Sigmoid colon (tissue), 4 donors: ENCODE results near the gene RPL3.

ENCODE experiments used
- CTCF ChIP-seq, 4 experiments: fragments of 450-650 bp in 3 of 4; fragments of 200-600 bp in 1 of 4; IDR thresholded peaks; one replicate each; pipeline ENCODE4 v1.5.1; 2016 to 2019; ENCODE audit warnings: antibody characterized with exemption in 4 of 4, mild to moderate bottlenecking in 3 of 4, moderate library complexity in 2 of 4
- EP300 ChIP-seq, 4 donors: sonication (generic); formaldehyde crosslinking; IDR thresholded peaks; one replicate each; pipeline ENCODE4 v1.6.1; 2017; ENCODE audit warnings: antibody characterized with exemption in 4 of 4
- POLR2A ChIP-seq, 2 donors: fragments of 450-650 bp; IDR thresholded peaks; one replicate each; pipeline ENCODE4 v1.6.1; 2016; ENCODE audit warnings: antibody characterized with exemption in 2 of 2, mild to moderate bottlenecking in 2 of 2, moderate library complexity in 2 of 2

GRCh38 chr22:39363751-39364515, 44.5 kb upstream of the RPL3 start:
- no peak for TF ChIP-seq CTCF (IDR thresholded peaks at IDR 0.05)
- no peak for TF ChIP-seq EP300 (IDR thresholded peaks at IDR 0.05)
- TF ChIP-seq POLR2A (IDR thresholded peaks at IDR 0.05), result no peak
